Lung microvascular endothelial cell (primary cell): ENCODE results near the gene PIP4K2B. TPM values are rescaled to one million over a fixed set of nuclear protein-coding genes. Genes with fewer than 3 reads are reported as not detected.
"Not testable (repeated sequence)": the region's sequence is repeated elsewhere in the genome, so short reads cannot be mapped to it uniquely, and the experiment has no call there.

Source experiments
- DNase-seq, 2 donors: peaks; one replicate each; pipeline versions ENCODE4 v3.0.0 to v3.0.0-alpha.2; 2010; ENCODE audit warnings: low read depth in 2 of 2
- total RNA-seq: library from RNA; depleted of rRNA; stranded (reverse); fragments of >200 nt; gene quantifications from 2 replicates; pipeline ENCODE4 v1.2.1, GENCODE V29; 2014

PIP4K2B gene
- total RNA-seq, 1 donor from 2014 or later = 36.7 TPM

GRCh38 chr17:38730526-38731379, 68.6 kb downstream of the PIP4K2B start:
- peak; percentile 40 to 44 for DNase-seq

GRCh38 chr17:38729886-38730525, 69.3 kb downstream of the PIP4K2B start, which contains the start of gene CISD3:
Gene CISD3, plus strand, starts transcription at chr17:38730341. Its CDS starts 18 bp downstream, at chr17:38730359.
- peak; percentile 72 to 77 for DNase-seq

DNA sequence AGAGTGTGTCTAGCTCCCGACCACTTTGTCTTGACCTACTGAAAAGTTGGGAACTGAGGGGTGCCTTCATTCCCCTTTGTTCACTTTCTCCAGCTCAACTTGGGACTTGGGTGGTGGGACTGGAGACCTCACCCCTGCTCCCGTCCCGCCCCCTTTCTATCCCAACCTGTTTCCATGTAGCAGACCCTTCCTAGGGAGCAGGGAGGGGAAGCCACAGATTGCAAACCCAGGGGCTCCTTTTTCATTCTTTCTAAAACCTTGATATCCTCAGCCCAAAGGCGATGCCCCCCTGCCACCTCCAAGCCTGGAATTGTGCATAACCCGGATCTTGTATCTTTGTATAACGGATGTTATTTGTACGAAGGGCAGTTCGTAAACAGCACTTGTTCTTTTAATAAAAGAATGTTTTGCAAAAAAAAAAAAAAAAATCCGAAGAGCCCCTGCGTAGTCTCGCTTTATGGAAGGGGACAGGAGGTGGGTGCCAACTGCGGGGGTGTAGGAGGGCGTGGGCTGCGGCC, 69.9 kb downstream of the PIP4K2B start:
- DNase-seq = no peak

- no peak for DNase-seq
Measured at GRCh38 chr17:38728290-38728831, 71.0 kb downstream of the PIP4K2B start.

- no peak for DNase-seq
Measured at GRCh38 chr17:38727736-38728135, 71.6 kb downstream of the PIP4K2B start.

- DNase-seq = not testable (repeated sequence)
Measured at GRCh38 chr17:38726145-38726544, 73.2 kb downstream of the PIP4K2B start.

GRCh38 chr17:38725066-38725465, 74.3 kb downstream of the PIP4K2B start:
- no peak for DNase-seq

DNA sequence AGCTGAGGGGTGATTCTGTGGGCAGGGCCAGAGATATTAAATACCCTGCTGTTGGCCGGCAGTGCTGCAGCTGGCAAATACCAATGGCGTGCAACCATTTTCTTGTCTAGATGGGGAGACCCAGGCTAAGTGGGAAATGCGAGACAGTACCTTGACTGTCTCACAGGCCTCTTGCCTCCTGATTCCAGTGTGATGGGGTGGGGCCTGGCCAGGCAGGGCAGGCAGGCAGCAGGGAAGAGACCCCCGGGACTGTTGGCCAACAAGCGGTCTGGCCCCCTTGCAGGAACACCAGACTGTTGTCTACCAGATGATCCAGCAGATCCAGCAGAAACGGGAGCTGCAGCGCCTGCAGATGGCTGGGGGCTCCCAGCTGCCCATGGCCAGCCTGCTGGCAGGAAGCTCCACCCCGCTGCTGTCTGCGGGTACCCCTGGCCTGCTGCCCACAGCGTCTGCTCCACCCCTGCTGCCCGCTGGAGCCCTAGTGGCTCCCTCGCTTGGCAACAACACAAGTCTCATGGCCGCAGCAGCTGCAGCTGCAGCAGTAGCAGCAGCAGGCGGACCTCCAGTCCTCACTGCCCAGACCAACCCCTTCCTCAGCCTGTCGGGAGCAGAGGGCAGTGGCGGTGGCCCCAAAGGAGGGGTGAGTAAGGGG, 74.9 kb downstream of the PIP4K2B start:
- DNase-seq = no peak

- DNase-seq = no peak
Measured at GRCh38 chr17:38721802-38722201, 77.6 kb downstream of the PIP4K2B start.

GRCh38 chr17:38720941-38721340, 78.4 kb downstream of the PIP4K2B start:
- no peak for DNase-seq

DNA sequence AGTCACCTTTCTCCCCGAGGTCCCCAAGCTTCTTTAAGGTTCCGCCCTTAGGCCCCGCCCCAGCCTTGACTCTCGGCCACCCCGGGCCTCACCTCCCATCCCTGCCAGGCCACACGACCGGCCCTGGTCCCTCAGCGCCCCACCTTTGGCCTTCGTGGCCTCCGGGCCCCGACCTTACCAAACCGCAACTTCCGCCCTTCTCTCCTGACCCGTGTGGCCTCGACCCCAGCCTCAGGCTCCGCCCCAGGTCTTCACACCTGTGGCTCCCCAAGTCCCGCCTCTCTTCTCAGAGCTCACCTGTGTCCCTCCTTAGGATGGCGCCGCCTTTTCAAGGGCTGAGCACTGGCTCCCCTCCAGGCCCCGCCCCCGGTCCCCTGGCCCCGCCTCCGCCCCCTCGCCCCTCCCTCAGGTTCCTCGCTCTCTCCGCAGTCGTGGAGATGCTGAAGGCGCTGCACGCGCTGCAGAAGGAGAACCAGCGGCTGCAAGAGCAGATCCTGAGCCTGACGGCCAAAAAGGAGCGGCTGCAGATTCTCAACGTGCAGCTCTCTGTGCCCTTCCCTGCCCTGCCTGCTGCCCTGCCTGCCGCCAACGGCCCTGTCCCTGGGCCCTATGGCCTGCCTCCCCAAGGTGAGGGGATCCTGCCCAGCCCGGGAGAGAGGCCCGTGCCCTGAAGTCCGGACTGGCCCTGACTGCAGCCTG, 79.3 kb downstream of the PIP4K2B start:
- no peak for DNase-seq

DNA sequence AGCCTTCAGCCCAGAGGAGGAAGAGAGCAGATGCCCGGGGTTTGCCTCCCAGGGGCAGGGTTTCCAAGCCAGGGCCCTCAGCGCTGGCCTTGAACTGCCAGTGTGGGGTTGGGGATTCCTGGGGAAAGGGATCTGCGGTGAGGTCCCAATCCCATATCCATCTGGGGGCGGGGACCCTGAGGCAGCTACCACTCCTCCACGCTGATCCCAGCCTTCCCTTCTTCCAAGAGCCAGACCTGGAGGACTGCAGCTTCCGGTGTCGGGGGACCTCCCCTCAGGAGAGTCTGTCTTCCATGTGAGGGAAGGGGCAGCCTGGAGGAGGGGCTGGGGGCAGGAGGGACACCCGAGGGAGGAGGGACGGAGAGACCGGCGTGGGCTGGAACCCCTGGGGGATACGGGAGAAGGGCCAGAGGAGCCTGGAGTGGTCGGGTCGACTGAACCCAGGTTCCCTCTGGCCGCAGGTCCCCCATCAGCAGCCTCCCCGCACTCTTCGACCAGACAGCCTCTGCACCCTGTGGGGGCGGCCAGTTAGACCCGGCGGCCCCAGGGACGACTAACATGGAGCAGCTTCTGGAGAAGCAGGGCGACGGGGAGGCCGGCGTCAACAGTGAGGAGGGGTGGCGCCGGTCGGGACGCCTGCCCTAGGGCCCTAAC, 79.9 kb downstream of the PIP4K2B start:
- no peak for DNase-seq

DNA sequence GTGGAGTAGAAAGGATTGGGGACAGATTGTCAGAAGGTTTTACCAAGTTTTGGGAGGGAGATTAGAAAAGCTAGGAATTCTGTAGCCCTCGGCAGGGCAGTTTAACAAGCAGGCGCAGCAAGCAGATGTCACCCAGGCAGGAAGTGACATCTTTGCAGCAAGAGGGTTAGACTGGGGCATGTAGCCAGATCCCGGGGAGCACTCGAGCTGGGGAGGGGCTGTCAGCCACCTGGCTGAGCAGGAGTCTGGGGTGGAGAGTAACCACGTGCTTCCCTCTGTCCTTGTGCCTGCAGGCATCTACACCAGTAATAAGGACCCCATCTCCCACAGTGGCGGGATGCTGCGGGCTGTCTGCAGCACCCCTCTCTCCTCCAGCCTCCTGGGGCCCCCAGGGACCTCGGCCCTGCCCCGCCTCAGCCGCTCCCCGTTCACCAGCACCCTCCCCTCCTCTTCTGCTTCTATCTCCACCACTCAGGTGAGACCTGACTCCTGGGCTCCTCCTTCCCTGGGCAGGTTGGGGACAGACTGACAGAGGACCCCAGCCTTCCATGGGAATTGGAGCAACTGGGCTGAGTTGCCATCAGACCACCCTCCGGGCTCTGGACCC, 82.1 kb downstream of the PIP4K2B start:
- no peak for DNase-seq

DNA sequence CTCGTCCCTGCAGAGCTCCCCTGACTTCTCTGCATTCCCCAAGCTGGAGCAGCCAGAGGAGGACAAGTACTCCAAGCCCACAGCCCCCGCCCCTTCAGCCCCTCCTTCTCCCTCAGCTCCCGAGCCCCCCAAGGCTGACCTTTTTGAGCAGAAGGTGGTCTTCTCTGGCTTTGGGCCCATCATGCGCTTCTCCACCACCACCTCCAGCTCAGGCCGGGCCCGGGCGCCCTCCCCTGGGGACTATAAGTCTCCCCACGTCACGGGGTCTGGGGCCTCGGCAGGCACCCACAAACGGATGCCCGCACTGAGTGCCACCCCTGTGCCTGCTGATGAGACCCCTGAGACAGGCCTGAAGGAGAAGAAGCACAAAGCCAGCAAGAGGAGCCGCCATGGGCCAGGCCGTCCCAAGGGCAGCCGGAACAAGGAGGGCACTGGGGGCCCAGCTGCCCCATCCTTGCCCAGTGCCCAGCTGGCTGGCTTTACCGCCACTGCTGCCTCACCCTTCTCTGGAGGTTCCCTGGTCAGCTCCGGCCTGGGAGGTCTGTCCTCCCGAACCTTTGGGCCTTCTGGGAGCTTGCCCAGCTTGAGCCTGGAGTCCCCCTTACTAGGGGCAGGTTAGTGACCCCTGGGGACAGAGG, 82.9 kb downstream of the PIP4K2B start:
- DNase-seq = no peak

Other genes with a start within 250 kb of the PIP4K2B start
- under 0.01 TPM in 2 replicates for gene SRCIN1, start 193.6 kb downstream of the PIP4K2B start, total RNA-seq
- gene EPOP, start 124.6 kb downstream of the PIP4K2B start, total RNA-seq = 0.40 and 0.87 TPM in 2 replicates
- gene MLLT6, start 94.3 kb downstream of the PIP4K2B start, total RNA-seq = 12.0 and 17.3 TPM in 2 replicates
- 3.5 and 3.6 TPM in 2 replicates for gene CISD3, start 69.2 kb downstream of the PIP4K2B start, total RNA-seq
- 3.7 and 3.8 TPM in 2 replicates for gene PCGF2, start 51.2 kb downstream of the PIP4K2B start, total RNA-seq
- gene PSMB3, start 46.8 kb downstream of the PIP4K2B start, total RNA-seq = 354 and 411 TPM in 2 replicates
- 6.1 and 7.5 TPM in 2 replicates for gene CWC25, start 25.8 kb upstream of the PIP4K2B start, total RNA-seq
- 1,108 and 1,906 TPM in 2 replicates for gene RPL23, start 54.2 kb upstream of the PIP4K2B start, total RNA-seq
- gene LASP1, start 70.5 kb upstream of the PIP4K2B start, total RNA-seq = 50.8 and 60.4 TPM in 2 replicates
- not detected in 2 replicates for gene FBXO47, start 167.8 kb upstream of the PIP4K2B start, total RNA-seq